Activated CD4-positive, alpha-beta T cell treated with anti-CD3 and anti-CD28 coated beads, Interleukin-2, amount 50 U/mL, for 4 hours (primary cell): Measurements from ENCODE around the gene PTF1A.

Source experiments
- DNase-seq, 2 experiments: peaks; one replicate each; pipeline ENCODE4 v3.0.0-alpha.2; 2020

PTF1A gene

GRCh38 chr10:23191764-23192711, at the start of gene PTF1A:
TSS of gene PTF1A (plus strand) at chr10:23192312. CDS start at chr10:23192531, 219 bp downstream.
- DNase-seq: no peak

GRCh38 chr10:23146258-23146657, 45.9 kb upstream of the PTF1A start:
- no peak for DNase-seq

- DNase-seq: no peak
Observed at GRCh38 chr10:23147035-23147434, 45.1 kb upstream of the PTF1A start.

GRCh38 chr10:23148214-23148613, 43.9 kb upstream of the PTF1A start:
- DNase-seq: no peak

GRCh38 chr10:23150091-23150490, 42.0 kb upstream of the PTF1A start:
- no peak for DNase-seq

- no peak for DNase-seq
Observed at GRCh38 chr10:23150610-23151009, 41.5 kb upstream of the PTF1A start.

- DNase-seq: no peak
Observed at GRCh38 chr10:23151071-23151470, 41.0 kb upstream of the PTF1A start.

- DNase-seq: no peak
Observed at GRCh38 chr10:23155169-23155568, 36.9 kb upstream of the PTF1A start.

GRCh38 chr10:23156447-23157150, 35.5 kb upstream of the PTF1A start:
- no peak for DNase-seq

GRCh38 chr10:23157239-23157681, 34.9 kb upstream of the PTF1A start:
- no peak for DNase-seq

- no peak for DNase-seq
Observed at GRCh38 chr10:23157691-23158369, 34.3 kb upstream of the PTF1A start.

GRCh38 chr10:23158370-23158769, 33.7 kb upstream of the PTF1A start:
- DNase-seq: peak; percentile 4 to 20

GRCh38 chr10:23171232-23171876, 20.8 kb upstream of the PTF1A start:
- no peak for DNase-seq

GRCh38 chr10:23172429-23173213, 19.5 kb upstream of the PTF1A start:
- DNase-seq: no peak

GRCh38 chr10:23173214-23174073, 18.7 kb upstream of the PTF1A start:
- DNase-seq: no peak

GRCh38 chr10:23174074-23174976, 17.8 kb upstream of the PTF1A start:
- DNase-seq: no peak

- no peak for DNase-seq
Observed at GRCh38 chr10:23174977-23175512, 17.1 kb upstream of the PTF1A start.

GRCh38 chr10:23186178-23186577, 5.9 kb upstream of the PTF1A start:
- no peak for DNase-seq

GRCh38 chr10:23186697-23187096, 5.4 kb upstream of the PTF1A start:
- no peak for DNase-seq

- DNase-seq: no peak
Observed at GRCh38 chr10:23187155-23187554, 5.0 kb upstream of the PTF1A start.
